Lower leg skin (tissue), 3 donors: ENCODE data around the gene ANKRD9.

Experiments used
- CTCF ChIP-seq, 3 donors: fragments of 450-650 bp; IDR thresholded peaks; one replicate each; pipeline ENCODE4 v1.5.1; 2016; ENCODE audit warnings: antibody characterized with exemption in 3 of 3, mild to moderate bottlenecking in 3 of 3, moderate library complexity in 2 of 3
- POLR2A ChIP-seq, 2 donors: fragments of 450-650 bp; IDR thresholded peaks; one replicate each; pipeline ENCODE4 v1.6.1; 2016 to 2017; ENCODE audit warnings: antibody characterized with exemption in 2 of 2, mild to moderate bottlenecking in 1 of 2, moderate library complexity in 1 of 2

GRCh38 chr14:102548616-102549240 lies 39.2 kb upstream of the ANKRD9 start:
- no peak for TF ChIP-seq POLR2A (IDR thresholded peaks at IDR 0.05)
- no peak for TF ChIP-seq CTCF (IDR thresholded peaks at IDR 0.05)
